GM23338 (cell line): Measurements from ENCODE around the gene CIT.

Source experiments
- CREB1 ChIP-seq: fragments of 250-450 bp; sonication (Bioruptor Pico); IDR thresholded peaks from 2 replicates; pipeline ENCODE4 v1.5.0; 2020; ENCODE audit warnings: low read depth, mild to moderate bottlenecking, moderate library complexity
- CTCF ChIP-seq, 2 experiments: fragments of 200-600 bp in 1 of 2; sonication (generic) in 1 of 2; conservative IDR thresholded peaks; 2 replicates each; pipeline versions ENCODE4 v1.5.1 to v1.6.1; 2016 to 2017; ENCODE audit warnings: antibody characterized with exemption in 2 of 2, low read depth in 2 of 2, mild to moderate bottlenecking in 2 of 2, moderate library complexity in 1 of 2
- EZH2 ChIP-seq: fragments of 200-600 bp; sonication (generic); IDR thresholded peaks from one replicate; pipeline ENCODE4 v1.8.0; 2017; ENCODE audit warnings: antibody characterized with exemption, mild to moderate bottlenecking, low read depth; ENCODE audit not compliant: unreplicated experiment
- EZH2phosphoT487 ChIP-seq: fragments of 200-600 bp; sonication (generic); IDR thresholded peaks from one replicate; pipeline ENCODE4 v1.8.1; 2018; ENCODE audit warnings: antibody characterized with exemption; ENCODE audit not compliant: unreplicated experiment
- JUNB ChIP-seq: IDR thresholded peaks from one replicate; pipeline ENCODE4 v1.6.1; 2016; ENCODE audit warnings: antibody characterized with exemption; ENCODE audit not compliant: unreplicated experiment
- NANOG ChIP-seq: IDR thresholded peaks from 2 replicates; pipeline ENCODE4 v1.6.1; 2016; ENCODE audit warnings: antibody characterized with exemption, borderline replicate concordance
- POLR2AphosphoS5 ChIP-seq: IDR thresholded peaks from 2 replicates; pipeline ENCODE4 v1.6.1; 2016; ENCODE audit warnings: antibody characterized with exemption, low read depth
- REST ChIP-seq: IDR thresholded peaks from one replicate; pipeline ENCODE4 v1.6.1; 2018; ENCODE audit warnings: antibody characterized with exemption; ENCODE audit not compliant: unreplicated experiment
- STAT1 ChIP-seq: IDR thresholded peaks from one replicate; pipeline ENCODE4 v1.6.1; 2016; ENCODE audit warnings: antibody characterized with exemption; ENCODE audit not compliant: unreplicated experiment
- ZNF114 ChIP-seq: fragments of 250-450 bp; sonication (Bioruptor Pico); IDR thresholded peaks from 2 replicates; pipeline ENCODE4 v1.5.0; 2020; ENCODE audit warnings: mild to moderate bottlenecking, moderate library complexity
- ZNF462 ChIP-seq: fragments of 250-450 bp; sonication (Bioruptor Pico); IDR thresholded peaks from 2 replicates; pipeline ENCODE4 v1.5.0; 2020; ENCODE audit warnings: mild to moderate bottlenecking, moderate library complexity

GRCh38 chr12:119699199-119699760 lies 177.8 kb downstream of the CIT start:
- TF ChIP-seq CTCF (conservative IDR thresholded peaks at IDR 0.05; ENCODE audit: low read depth in 2 of 2) (no peak), EZH2phosphoT487 (no peak), CREB1 (CRISPR knock-in tag) (no peak), EZH2 (no peak), ZNF114 (CRISPR knock-in tag) (no peak), POLR2AphosphoS5 (no peak), JUNB (no peak), REST (no peak), STAT1 (no peak), NANOG (no peak), ZNF462 (CRISPR knock-in tag) (no peak)
